GM12875 (cell line): ENCODE data around the gene IRX2.

Experiments
- H3K4me3 ChIP-seq: one replicate; pipeline ENCODE4 v1.5.1; 2011; ENCODE audit warnings: low read depth, low read length, control low read depth
- TF ChIP-seq, protein P1 (sequence below): IDR thresholded peaks from 2 replicates; pipeline ENCODE4 v1.5.1; 2011; ENCODE audit warnings: low read depth, mild to moderate bottlenecking, control low read depth, inconsistent platforms, low read length, moderate library complexity, borderline replicate concordance; ENCODE audit not compliant: insufficient read depth

IRX2 gene

DNA sequence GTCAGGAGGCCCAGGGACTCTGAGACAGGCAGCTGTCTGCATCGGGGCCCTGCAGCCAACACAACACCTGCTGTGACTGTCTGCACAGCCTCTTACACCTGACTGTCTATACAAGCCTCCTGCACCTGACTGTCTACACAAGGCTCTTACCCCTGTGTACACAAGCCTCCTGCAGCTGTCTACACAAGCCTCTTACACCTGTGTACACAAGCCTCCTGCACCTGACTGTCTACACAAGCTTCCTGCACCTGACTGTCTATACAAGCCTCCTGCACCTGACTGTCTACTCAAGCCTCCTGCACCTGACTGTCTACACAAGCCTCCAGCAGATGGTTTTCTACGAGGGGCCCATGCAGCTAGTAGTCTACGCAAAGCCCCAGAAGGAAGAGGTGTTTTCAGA is 18.6 kb downstream of the IRX2 start:
- H3K4me3 ChIP-seq = no peak overlapping the region
- TF ChIP-seq, protein P1, sequence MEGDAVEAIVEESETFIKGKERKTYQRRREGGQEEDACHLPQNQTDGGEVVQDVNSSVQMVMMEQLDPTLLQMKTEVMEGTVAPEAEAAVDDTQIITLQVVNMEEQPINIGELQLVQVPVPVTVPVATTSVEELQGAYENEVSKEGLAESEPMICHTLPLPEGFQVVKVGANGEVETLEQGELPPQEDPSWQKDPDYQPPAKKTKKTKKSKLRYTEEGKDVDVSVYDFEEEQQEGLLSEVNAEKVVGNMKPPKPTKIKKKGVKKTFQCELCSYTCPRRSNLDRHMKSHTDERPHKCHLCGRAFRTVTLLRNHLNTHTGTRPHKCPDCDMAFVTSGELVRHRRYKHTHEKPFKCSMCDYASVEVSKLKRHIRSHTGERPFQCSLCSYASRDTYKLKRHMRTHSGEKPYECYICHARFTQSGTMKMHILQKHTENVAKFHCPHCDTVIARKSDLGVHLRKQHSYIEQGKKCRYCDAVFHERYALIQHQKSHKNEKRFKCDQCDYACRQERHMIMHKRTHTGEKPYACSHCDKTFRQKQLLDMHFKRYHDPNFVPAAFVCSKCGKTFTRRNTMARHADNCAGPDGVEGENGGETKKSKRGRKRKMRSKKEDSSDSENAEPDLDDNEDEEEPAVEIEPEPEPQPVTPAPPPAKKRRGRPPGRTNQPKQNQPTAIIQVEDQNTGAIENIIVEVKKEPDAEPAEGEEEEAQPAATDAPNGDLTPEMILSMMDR = no peak

DNA sequence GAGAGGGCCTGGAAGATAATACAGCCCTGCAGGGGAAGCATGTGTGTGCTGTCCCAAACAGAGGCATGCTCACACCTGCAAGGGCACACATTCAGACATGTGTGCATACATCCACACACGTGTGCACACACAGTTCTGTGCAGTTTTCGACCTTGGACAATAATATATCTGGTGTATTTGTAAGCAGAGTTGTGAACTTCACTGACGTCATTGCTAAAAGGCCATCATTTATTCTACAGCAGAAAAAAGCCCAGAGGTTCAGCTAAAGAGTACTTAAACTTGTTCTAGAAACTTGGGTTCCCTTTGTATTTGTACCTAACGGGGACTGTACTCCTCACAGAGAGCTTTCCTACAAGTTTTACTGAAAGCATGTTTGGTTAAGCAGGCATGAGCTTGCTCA is 19.5 kb downstream of the IRX2 start:
- no peak overlapping the region for H3K4me3 ChIP-seq
- TF ChIP-seq, protein P1 = no peak

DNA sequence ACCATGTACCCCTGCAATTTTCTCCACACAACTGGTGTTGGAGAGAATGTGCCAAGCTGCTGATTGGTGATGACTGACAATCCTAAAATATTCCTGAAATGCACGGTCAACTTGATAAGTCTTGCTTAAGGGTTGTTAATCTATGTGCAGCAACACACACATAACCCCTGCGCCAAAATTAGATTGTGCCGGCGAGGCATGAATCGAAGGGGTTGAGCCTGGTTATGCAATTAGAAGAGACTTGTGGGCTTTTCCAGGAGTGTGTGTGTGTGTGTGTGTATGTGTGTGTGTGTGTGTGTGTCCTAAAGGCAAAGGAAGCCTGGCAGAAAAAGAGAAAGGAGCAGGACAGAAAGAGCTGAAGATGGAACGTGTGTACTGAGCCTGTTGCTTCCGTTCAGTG is 22.3 kb downstream of the IRX2 start:
- H3K4me3 ChIP-seq = no peak overlapping the region
- TF ChIP-seq, protein P1 = no peak

DNA sequence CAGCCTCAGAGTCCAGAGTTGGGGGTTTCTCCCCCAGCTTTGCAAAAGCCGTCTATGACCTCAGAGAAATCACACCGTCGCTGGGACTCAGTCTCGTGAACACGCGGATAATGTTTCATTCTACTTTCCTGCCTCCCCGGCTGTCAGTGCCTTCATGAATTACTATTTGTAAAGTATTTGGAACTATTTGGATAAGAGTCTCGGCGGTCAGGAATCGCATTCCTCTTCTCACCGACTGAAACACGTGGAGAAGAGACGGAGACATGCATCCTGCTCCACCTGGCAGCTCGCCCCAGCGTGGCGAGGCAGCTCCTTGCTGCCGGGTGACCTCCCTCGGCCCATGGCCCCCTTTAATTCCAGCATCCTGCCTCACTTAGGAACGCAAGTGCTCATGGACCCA is 23.9 kb downstream of the IRX2 start:
- no peak overlapping the region for H3K4me3 ChIP-seq
- TF ChIP-seq, protein P1 = no peak

DNA sequence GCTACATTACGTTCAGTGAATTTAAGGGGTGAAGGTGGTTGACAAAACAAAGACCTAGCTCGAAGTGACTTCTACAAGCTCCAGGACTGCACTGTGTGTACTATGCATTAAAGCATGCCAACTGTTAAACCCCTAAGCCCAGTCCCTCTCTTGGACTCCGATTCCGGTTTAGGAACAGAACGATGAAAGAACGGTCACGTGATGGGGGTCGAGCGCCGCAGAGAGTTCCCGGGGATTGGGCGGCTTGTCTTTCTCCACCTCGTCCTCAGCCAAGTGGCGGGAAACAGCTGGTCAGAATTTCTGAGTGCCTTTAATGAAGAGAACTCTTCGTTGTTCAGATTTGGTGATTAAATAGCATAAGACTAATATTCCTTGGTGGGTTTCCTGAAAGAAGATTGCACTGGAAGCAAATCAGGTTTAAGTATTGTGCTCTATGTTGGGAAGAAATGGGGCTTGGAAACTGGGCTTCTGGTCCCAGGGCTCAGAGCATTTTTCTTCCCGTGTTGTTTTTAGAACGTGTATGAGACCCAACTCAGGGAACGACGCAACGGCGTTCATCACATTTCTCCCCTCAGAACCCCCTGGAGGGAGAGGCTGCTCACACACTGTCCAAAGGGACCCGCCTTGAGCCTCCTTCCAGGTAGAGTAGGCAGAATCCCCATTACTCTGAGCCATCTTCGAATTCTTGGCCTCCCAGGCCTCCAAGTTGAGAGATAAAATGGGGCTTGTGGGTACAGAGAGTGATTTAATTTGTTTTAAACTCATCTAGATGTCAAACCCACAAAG is 25.3 kb downstream of the IRX2 start:
- TF ChIP-seq, protein P1 = no peak
- H3K4me3 ChIP-seq = no peak overlapping the region

DNA sequence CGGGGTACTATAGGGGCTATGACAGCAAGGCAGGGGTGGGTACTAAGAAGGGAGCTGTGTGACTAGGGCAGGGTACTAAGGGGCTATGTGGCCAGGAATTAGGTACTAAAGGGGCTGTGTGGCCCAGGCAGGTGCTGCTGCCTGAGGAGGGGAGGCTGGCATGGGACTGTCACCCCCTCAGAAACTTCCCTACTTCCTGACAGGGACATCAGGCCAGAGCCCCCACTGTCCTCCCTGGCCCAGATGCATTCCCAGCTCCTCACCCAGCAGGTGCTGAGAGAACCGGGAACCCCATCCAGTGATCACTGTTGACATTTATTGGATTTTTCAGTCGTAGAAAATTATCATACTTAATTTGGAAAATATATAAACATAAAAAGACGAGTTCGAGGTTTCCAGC is 26.6 kb downstream of the IRX2 start:
- TF ChIP-seq, protein P1 = no peak
- no peak overlapping the region for H3K4me3 ChIP-seq

DNA sequence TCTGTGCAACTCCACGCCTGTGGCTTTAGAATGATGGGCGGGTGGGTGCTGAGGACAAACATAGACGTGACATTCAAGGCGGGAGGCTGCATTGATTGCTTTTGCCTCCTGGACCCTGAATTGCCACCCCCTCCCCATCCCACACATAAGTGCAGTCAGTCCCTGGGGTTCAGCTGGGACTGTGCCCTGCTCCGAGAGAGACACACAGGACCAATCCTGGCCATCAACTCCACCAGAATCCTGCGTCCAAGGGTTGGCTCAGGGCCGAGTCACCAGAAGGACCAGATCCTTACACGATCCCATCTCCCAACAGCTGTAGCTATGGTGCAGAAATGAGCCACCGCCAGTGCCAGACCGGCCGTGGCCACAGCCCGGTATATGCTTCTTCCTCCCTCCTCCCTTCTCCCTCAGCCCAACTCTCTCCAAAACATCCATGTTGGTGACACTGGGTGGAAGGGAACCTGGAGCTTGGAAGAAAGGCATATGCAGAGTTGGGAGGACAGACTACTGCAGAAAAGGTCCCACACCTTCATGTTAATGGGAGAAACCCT is 27.4 kb downstream of the IRX2 start:
- TF ChIP-seq, protein P1 = no peak
- H3K4me3 ChIP-seq = no peak overlapping the region
